Body of pancreas (tissue), 4 donors: ENCODE data around the gene GRHL3.

Experiments used
- CTCF ChIP-seq, 7 experiments: fragments of 450-650 bp in 4 of 7; fragments of 200-600 bp in 3 of 7; sonication (generic) in 3 of 7; IDR thresholded peaks; one replicate each; pipeline ENCODE4 v1.5.1; 2016 to 2019; ENCODE audit warnings: antibody characterized with exemption in 7 of 7
- POLR2A ChIP-seq, 3 donors: fragments of 450-650 bp; IDR thresholded peaks; one replicate each; pipeline ENCODE4 v1.6.1; 2016; ENCODE audit warnings: antibody characterized with exemption in 3 of 3, mild to moderate bottlenecking in 2 of 3

GRCh38 chr1:24325587-24326449 lies 6.7 kb downstream of the GRHL3 start:
- TF ChIP-seq CTCF (IDR thresholded peaks at IDR 0.05) (no peak), POLR2A (IDR thresholded peaks at IDR 0.05) (no peak)
